HG02943 (cell line): ENCODE results near the gene AKAP8L.

ENCODE experiments used
- ATAC-seq: cut with Tn5 transposase; IDR thresholded peaks from one replicate; pipeline ENCODE4 v1.9.1; 2021; ENCODE audit warnings: mild to moderate bottlenecking, low read depth, moderate library complexity; ENCODE audit not compliant: unreplicated experiment

Gene AKAP8L

GRCh38 chr19:15436012-15436825 lies 17.4 kb upstream of the AKAP8L start:
- no peak for ATAC-seq

GRCh38 chr19:15433519-15434069 lies 14.8 kb upstream of the AKAP8L start:
- ATAC-seq, result no peak

DNA sequence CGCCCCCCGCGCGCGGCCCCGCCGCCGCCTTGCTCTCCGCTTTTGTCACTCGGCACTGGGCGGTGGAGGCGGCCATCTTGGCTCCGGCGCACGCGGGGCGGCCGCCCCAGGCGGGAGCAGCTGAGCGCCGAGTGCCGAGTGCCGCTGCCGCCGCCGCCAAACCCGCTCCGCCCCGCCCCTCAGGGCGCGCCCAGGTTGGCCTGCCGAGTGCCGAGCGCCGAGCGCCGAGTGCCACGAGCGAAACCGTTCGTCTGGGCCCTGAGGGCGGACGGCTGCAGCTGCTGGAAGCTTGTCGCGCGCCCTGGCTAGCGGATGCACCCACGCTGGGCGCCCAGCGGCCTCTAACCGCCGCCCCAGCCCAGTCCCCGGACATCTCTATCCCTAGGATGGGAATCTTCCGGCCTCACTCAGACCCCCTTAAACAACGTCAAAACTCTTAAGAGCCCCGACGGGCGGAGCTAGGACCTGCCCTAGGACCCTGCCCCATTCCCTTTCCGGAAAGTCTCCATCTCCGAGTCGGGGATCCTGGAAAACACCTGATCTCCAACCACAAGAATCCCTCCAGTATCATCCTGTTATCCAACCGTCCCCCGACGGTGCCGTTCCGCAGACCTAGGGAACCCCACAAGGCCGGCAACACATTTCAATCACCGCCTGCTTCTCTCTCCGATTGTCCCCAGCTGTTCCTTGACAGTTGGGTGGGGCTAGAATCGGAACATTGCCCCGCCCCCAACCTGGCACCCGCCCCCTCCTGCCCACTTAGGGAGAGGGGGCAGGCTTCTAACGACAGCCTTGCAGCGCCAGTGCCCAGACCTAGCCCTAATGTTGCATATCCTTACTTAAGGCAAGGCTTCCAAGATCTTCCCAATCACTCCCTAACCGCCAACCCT lies 14.1 kb upstream of the AKAP8L start:
- no peak for ATAC-seq

DNA sequence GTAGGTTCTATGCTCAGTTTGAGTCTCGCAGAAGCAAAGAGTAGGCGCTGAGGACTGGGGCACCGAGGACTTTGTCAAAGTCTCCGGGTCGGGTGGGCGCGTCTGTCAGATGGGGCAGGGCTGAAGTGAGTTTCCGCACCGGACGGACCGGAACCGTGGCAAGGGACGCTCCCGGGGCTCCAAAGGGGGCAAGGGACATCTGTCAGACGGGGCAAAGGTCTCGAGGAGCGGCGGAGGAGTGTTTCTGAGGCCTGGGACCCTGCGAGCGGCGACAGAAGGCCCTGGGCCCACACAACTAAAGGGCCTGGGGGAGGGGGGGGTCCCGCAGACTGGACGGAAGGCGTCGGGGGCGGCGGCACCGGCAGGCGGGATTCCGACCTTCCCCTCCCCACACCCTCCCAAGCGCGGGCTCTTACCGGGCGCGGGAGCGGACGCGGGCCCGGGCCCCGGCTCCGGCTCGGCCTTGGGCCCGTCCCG lies 13.3 kb upstream of the AKAP8L start:
- ATAC-seq, result no peak

DNA sequence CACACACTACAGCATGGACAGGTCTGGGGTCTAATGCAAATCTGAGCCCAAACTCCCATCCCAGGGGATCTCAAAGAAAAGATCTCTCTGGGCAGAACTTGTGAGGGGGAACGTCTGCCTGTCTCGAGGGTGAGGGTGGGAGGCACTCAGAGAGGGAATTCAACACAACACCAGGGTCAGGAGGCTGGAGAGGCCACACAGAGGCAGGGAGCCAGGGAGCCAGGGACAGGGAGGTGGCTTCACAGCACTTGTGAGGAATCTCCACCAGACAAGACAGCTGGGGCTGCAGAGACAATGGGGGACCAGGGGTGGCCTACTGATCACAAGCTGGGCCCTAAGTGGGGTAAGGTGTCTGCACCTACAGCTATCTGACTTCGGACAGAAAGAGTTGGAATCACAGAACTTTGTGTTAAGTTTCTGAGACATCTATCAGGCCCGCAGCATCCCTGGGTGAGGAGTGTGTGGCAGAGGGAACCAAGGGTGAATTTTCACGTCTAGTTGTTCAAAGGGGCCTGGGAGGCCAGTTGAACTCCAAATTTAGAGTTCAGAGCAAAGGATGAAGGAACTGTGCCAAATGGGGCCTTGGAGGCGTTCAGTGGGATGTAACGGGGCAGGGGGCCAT lies 12.7 kb upstream of the AKAP8L start:
- ATAC-seq, result no peak

DNA sequence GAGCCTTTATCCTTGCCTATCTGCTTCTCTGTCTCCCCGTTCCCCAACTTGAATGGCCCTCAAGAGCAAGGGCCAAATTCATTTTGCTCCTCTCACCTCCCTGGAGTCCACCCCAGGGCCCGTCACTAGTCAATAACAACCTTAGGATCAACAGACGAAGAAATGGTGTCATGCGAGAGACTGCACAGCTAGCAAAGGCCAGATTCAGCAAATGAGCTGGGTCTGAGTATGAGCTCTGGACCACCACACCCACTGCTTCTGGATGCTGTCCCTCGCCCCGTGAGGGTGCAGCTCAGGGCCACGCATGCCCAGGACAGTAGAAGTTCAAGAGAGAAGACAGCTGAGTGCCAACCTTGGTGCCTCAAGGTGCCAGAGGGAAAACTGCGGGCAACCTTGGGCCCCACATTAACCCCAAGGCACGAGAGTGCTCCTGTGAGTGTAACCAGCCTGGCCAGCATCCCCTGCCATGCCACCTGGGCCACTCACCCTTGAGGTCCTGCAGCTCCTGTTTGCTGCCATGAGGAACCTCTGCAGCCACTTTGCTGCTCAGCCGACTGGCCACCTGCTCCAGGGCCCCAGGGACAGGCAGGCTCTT lies 11.8 kb upstream of the AKAP8L start:
- no peak for ATAC-seq

- ATAC-seq, result no peak
Observed at GRCh38 chr19:15429825-15430467, 11.2 kb upstream of the AKAP8L start.

- ATAC-seq, result no peak
Observed at GRCh38 chr19:15428956-15429824, 10.4 kb upstream of the AKAP8L start.

- no peak for ATAC-seq
Observed at GRCh38 chr19:15427991-15428471, 9.2 kb upstream of the AKAP8L start.

GRCh38 chr19:15427350-15427700 lies 8.5 kb upstream of the AKAP8L start:
- ATAC-seq, result no peak

DNA sequence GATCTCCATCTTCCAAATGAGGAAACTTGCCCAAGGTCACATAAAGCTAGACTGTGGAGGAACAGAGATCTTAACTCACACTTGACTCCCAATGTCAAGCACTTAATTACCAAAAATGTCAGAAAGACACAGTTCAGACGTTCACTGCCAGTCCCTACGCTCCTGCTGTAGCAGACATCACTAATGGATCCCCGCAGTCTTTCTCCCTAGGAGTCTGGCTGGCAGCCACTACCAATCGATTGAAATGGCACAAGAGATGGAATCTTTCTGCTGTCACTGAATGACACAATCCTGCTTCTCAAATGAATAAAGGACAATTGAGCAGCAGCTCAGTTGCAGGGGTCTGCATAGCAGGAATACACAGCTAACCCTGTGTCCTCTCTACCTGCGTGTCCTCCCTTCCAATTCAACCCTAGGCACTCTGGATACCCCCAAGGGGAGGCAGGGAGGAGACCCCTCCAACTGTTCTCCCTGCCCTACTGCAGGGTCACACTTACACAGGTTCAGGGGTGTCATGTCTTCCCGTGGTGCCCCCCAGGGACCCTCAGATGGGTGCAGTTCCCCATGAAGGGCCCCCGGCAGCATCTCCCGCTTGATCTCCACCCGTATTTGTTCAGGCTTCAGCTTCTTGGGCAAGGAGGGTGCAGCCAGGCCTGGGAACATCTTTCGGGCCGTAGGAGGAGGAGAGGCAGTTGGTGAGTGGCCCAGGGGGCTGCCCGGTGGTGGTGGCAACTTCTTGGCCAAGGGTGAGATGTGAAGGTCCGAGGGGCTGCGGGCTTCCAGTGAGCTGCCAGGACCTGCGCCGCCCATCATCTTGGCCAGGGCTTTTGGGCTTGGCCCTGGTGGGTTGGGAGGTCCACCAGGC lies 7.9 kb upstream of the AKAP8L start:
- ATAC-seq, result no peak

- no peak for ATAC-seq
Observed at GRCh38 chr19:15425321-15425950, 6.6 kb upstream of the AKAP8L start.

DNA sequence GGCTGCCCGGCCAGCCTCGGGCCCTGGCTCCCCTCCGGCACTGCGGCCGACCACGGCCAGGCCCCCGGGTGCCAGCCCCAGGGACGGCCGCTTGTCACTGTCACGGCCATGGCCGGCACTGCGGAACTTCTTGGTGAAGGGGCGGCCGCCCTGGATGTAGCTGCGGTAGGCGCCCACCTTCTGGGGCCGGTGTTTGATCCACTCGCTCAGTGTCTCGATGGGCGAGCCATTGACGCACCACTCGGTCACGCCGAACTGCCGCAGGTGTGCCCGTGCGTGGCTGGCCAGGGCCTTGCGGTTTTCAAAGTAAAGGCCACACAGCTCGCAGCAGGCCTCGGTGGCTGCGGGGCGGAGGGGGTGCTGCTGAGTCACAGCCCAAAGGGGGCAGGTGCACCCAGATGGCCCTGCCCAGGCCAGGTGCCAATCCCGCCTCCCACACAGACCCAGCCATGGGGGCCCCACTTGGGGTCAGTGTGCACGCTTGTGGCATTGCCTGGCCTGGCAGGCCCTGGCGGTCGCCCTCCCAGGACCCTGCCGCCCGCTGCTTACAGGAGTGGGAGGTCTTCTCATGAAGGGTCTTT lies 6.0 kb upstream of the AKAP8L start:
- ATAC-seq, result no peak

GRCh38 chr19:15424121-15424520 lies 5.3 kb upstream of the AKAP8L start:
- no peak for ATAC-seq

DNA sequence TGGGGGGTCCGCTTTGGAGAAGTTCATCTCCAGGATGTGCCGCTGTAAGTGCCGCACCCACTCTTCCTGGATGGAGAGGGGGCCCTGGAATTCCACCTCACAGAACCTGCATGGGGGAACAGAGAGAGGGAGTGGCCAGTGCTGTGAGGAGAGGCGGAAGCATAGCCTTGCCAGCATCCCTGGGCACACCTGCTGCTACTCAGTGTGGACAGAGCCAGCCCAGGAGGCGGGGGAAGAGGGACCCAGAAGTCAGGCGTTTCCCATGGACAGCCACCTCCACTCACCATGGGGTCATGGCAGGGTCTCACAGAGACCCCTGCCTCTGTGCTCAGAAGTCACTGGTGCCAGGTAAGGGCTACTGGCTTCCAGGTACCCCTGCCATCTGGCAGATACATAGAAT lies 4.3 kb upstream of the AKAP8L start:
- no peak for ATAC-seq

GRCh38 chr19:15422296-15423075 lies 3.7 kb upstream of the AKAP8L start:
- ATAC-seq, result no peak
